NB4 (cell line): Measurements from ENCODE around the gene WNK3.

ENCODE experiments used
- DNase-seq: peaks from one replicate; pipeline ENCODE4 v3.0.0; 2010; ENCODE audit warnings: low read depth
- H3K4me3 ChIP-seq: one replicate; pipeline ENCODE4 v1.5.1; 2011; ENCODE audit warnings: mild to moderate bottlenecking, low read depth, low read length, moderate library complexity
- MYC ChIP-seq: IDR thresholded peaks from 2 replicates; pipeline ENCODE4 v1.6.1; 2011; ENCODE audit warnings: low read depth, low read length
- POLR2A ChIP-seq: IDR thresholded peaks from 2 replicates; pipeline ENCODE4 v1.6.1; 2011; ENCODE audit warnings: mild to moderate bottlenecking; ENCODE audit not compliant: insufficient read length; ENCODE audit errors: extremely low read depth
- TF ChIP-seq, protein P1 (sequence below): IDR thresholded peaks from one replicate; pipeline ENCODE4 v1.5.1; 2012; ENCODE audit warnings: low read depth, low read length
- TF ChIP-seq, protein P2 (sequence below): IDR thresholded peaks from 2 replicates; pipeline ENCODE4 v1.6.1; 2011; ENCODE audit warnings: low read depth, low read length

The WNK3 gene

GRCh38 chrX:54301516-54301915, 56.3 kb downstream of the WNK3 start:
- TF ChIP-seq, protein P1, sequence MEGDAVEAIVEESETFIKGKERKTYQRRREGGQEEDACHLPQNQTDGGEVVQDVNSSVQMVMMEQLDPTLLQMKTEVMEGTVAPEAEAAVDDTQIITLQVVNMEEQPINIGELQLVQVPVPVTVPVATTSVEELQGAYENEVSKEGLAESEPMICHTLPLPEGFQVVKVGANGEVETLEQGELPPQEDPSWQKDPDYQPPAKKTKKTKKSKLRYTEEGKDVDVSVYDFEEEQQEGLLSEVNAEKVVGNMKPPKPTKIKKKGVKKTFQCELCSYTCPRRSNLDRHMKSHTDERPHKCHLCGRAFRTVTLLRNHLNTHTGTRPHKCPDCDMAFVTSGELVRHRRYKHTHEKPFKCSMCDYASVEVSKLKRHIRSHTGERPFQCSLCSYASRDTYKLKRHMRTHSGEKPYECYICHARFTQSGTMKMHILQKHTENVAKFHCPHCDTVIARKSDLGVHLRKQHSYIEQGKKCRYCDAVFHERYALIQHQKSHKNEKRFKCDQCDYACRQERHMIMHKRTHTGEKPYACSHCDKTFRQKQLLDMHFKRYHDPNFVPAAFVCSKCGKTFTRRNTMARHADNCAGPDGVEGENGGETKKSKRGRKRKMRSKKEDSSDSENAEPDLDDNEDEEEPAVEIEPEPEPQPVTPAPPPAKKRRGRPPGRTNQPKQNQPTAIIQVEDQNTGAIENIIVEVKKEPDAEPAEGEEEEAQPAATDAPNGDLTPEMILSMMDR: no peak
- TF ChIP-seq, protein P2, sequence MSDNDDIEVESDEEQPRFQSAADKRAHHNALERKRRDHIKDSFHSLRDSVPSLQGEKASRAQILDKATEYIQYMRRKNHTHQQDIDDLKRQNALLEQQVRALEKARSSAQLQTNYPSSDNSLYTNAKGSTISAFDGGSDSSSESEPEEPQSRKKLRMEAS: no peak
- TF ChIP-seq MYC: no peak
- no peak for TF ChIP-seq POLR2A
- H3K4me3 ChIP-seq: no peak overlapping the region
- no peak for DNase-seq

DNA sequence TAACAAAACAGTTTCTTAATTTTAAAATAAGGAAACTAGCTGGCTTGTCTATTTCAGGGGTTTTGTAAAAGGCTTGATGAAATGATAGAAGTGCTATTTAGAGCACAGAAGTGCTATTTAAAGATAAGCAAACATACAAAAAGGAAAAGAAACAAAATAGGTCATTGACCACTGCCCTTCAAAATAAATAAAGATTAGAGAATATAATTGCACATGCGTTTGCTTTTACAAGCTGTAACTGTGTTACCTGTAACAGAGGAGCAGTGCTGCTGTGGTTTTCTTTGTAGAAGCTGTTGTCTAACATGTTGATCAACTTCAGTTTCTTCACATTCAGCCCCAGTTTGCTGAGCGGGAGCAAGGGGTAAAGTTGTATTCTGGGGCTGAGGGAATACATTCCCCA, 63.5 kb downstream of the WNK3 start:
- no peak for TF ChIP-seq POLR2A
- no peak for TF ChIP-seq MYC
- TF ChIP-seq, protein P2: no peak
- TF ChIP-seq, protein P1: no peak
- DNase-seq: no peak
- no peak overlapping the region for H3K4me3 ChIP-seq

GRCh38 chrX:54292755-54293154, 65.1 kb downstream of the WNK3 start:
- H3K4me3 ChIP-seq: no peak overlapping the region
- DNase-seq: no peak
- TF ChIP-seq, protein P2: no peak
- TF ChIP-seq, protein P1: no peak
- TF ChIP-seq POLR2A: no peak
- no peak for TF ChIP-seq MYC

DNA sequence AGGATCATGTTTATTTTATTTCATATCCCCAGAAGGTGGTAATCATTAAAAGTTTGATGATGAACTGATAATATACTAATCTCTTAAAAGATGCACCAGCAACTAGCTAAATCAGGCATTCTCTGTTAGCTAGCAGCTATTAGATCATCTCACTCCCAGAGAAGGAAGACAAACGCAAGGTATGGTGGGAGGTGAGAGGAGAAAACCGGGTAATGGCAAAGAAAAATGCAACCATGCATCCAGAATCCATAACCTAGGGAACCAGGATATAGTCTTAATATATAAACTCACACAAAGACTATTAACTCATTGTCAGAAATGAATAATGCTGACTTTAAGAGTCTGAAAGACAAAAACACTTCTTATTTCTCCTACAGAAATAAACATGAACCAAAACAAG, 66.1 kb downstream of the WNK3 start:
- DNase-seq: no peak
- no peak overlapping the region for H3K4me3 ChIP-seq
- TF ChIP-seq, protein P2: no peak

- TF ChIP-seq POLR2A: no peak
- TF ChIP-seq, protein P2: no peak
- TF ChIP-seq, protein P1: no peak
- no peak for TF ChIP-seq MYC
- no peak for DNase-seq
- H3K4me3 ChIP-seq: no peak overlapping the region
Measured at GRCh38 chrX:54288968-54289367, 68.9 kb downstream of the WNK3 start.

DNA sequence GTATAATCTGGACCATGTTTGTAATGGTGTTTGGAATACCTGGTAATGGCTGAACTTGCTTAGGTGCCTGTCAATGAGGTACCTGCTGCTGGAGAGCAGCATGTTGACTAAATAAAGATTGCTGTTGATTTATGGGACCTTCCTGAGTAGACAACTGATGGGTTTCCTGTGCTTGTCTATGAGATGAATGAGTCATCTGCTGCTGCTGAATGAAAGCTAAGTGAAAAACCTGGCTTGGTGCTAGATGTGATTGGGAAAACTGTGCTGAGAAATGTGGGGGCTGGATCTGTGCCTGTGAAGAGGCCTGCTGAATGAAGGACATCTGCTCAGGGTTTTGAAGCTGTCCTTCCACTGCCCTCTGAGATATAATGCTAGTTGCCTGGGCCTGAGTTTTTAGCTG, 69.6 kb downstream of the WNK3 start:
- no peak for DNase-seq
- no peak for TF ChIP-seq MYC
- TF ChIP-seq, protein P1: no peak
- TF ChIP-seq POLR2A: no peak
- TF ChIP-seq, protein P2: no peak
- no peak overlapping the region for H3K4me3 ChIP-seq
